GM18870 (cell line): ENCODE measurements around the gene USP36.
A peak's percentile ranks its signal among the peaks of the same experiment; 100 is the strongest.
"Not testable (repeated sequence)": the region's sequence is repeated elsewhere in the genome, so short reads cannot be mapped to it uniquely, and the experiment has no call there.

Experiments
- ATAC-seq: cut with Tn5 transposase; IDR thresholded peaks from one replicate; pipeline ENCODE4 v1.9.1; 2021; ENCODE audit warnings: moderate library complexity; ENCODE audit not compliant: unreplicated experiment

USP36 gene

DNA sequence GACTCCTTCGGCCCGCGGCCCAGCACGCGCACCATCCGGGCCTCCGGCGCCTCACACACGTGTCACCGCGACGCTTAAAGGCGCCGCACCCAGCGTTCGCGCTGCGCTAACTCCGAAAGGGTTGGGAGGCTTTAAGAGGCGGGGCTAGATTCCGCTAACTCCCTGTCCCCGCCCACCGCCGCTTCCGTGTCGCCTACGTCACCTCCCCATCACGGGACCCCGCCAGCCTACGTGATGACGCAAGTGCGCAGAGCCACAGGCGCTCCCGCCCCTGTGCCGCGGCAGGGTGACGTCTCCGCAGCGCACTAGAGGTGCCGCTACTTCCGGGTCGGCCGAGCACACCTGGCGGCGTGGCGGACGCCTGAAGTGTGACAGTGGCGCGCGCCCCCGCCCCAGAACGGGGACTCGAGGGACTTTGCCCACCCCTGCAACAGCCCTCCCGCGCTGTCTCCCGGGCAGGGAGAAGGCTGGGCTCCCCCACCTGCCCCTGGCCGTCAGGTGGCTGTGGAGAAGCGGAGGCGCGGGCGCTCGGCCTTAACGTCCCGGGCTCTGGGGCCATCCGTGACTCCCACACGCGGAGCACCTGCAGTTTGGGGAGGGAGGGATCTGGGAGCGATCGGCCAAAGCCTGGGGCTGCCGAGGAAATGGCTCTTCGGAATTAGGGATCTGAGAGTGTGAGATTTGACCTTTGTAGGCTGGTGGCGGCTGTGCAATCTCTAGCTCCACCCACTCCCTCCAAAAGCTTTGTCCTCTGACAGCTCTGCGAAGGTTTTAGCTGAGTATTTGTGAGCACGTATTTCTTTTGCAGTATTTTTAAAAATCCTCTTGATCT, at the start of gene USP36:
TSS of gene USP36 (minus strand) at position 35 of the 832 bp plus-strand sequence. CDS start 4,451 bp downstream, outside the sequence.
- ATAC-seq = peak; percentile 83

DNA sequence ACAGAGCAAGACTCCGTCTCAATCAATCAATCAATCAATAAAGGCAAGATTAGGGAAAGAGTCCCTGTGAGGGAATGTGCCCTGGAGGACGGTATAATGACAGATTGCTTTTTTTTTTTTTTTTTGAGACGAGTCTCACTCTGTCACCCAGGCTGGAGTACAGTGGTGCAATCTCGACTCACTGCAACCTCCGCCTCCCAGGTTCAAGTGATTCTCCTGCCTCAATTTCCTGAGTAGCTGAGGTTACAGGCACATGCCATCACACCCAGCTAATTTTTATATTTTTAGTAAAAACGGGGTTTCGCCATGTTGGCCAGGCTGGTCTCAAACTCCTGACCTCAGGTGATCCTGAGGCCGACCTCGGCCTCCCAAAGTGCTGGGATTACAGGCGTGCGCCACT, 49.5 kb upstream of the USP36 start:
- not testable (repeated sequence) for ATAC-seq

DNA sequence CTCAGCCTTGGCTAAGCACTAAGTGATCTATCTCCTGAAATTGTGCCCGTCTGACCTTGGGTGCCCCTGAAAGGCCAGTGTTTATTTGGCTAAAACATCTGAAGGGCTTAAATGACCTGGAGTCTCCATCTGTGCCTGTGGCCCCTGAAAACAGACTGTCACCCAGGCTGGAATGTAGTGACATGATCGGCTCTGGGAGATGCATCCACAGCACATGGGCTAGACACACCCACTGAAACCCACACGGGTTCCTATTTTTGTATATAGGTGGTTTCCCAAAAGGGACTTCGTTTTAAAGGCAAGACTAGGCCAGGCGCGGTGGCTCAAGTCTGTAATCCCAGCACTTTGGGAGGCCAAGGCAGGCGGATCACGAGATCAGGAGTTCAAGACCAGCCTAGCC, 48.9 kb upstream of the USP36 start:
- ATAC-seq = no peak

DNA sequence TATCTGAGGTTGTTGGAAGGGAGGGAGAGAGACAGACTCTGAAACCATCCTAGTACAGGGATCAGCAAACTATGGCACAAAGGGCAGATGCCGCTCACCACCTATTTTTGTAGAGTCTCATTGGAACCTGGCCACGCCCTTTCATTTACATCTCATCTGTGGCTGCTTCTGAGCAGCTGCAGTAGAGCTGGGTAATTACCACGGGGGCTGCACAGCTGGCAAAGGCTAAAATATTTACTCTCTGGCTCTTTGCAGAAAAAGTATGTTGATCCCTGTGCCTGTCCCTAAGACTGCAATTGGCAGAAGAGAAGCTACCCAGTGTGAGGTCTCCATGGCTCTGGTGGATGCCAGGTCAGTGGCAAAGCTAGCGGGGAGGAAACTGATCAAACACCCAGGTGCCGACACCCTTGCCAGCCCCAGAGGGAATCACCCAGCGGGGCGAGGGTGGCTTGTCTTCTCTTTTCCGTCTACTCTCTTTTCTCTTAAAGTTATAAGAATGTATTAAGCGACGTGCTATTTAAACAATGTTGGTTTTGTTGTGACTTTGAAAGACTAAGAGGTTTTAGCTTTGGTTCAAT, 48.4 kb upstream of the USP36 start:
- no peak for ATAC-seq

DNA sequence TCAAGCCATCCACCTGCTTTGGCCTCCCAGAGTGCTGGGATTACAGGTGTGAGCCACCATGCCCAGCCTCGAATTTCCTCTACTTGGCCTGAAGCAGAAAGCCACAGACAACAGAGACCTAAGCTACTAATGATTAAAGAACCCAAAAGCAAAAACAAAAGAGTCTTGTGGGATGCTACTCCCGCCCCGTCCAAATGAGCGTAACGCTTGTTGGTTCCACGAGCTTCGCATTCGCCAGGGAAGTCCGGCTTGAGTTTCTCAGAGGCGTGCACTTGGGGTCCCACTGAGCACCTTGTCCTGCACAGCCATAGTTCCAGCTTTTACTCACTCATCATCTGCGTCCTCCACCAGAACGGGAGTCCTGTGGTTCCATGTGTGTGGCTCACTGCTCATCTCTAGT, 46.3 kb upstream of the USP36 start:
- ATAC-seq = no peak

DNA sequence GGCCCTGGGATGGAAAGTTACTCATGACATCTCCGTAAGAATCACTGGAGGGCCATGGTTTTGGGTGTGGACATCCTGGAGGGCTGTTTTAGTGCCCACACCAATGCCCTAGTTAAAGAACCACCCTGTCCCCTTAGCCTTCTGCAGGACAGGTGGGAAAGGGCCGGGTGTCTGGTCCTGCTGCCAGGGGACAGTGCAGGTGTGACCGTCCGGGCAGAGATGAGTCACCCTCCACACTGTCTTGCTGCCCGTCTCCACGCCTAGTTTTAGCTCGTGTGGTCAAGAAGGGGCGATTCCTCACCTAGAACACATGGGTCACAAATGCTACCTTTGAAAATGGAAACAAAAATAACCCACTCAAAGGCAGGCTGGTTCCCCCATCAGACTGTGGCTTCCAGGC, 45.3 kb upstream of the USP36 start:
- no peak for ATAC-seq

DNA sequence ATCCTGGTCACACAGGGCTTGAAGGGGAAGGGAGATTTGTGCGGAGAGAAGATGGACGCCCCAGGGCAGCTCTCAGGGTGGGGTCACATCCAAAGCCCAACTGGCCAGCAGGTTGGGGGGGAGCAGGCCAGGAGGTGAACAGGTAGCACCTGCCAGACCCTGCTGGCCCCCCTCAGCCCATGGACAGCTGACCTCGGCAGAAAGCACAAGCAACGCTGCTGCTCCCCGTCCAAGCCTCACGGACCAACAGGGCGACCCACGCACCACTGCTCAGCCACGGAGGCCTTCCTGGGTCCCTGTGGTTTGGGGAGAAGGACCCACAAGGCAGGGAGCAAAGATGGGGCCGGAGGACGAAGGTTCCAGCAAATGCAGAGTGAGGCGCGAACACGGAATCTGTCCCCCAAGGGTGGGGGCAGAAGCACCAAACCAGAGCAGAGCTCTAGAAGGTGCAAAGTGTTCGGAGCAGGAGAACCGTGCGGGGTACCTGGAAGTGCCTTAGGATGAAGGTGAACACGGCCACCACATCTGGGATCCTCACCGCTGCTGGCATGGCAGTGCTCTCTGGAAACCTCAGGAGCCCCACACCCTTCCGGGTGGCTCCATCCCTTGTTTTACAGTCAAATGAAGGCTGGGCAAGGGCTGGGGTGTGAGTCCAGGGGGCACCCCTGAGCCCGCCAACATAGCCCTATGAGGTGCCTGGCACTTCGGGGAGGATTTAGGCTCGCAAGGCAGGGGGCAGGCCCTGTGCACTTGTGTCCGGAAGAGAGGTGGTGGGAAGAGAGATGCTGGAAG, 44.5 kb upstream of the USP36 start:
- ATAC-seq = no peak

DNA sequence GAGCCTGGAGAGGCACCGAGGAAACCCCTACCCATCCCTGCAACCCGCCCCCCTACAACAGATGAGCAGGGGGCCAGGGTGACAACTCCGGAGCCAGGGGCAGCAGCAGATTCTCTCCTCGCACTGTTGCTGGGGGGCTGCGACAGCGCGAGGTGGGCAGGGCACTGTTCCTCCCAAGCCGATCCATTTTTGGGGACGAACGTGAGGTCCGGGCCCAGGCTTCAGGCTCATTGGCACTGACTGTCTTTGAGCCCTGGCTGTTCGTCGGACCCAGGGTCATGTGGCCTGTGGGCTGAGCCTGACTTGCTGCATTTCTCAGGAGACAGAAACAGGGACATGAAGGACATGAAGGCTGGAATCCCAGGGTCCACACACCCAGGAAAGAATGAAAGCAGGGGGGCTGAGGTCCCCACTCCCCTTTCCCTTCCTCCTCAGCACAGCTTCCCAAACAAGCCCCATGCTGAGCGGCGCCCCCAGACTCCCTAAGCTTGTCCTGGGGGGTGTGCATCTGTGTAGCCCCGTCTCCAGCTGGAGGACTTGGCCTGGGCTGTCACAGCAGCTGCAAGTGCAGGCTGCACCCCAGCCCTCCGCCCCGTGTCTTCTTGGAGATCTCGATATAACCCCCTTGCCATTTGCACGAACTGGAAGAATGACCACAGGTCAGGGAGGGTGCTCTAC, 43.7 kb upstream of the USP36 start:
- ATAC-seq = no peak

DNA sequence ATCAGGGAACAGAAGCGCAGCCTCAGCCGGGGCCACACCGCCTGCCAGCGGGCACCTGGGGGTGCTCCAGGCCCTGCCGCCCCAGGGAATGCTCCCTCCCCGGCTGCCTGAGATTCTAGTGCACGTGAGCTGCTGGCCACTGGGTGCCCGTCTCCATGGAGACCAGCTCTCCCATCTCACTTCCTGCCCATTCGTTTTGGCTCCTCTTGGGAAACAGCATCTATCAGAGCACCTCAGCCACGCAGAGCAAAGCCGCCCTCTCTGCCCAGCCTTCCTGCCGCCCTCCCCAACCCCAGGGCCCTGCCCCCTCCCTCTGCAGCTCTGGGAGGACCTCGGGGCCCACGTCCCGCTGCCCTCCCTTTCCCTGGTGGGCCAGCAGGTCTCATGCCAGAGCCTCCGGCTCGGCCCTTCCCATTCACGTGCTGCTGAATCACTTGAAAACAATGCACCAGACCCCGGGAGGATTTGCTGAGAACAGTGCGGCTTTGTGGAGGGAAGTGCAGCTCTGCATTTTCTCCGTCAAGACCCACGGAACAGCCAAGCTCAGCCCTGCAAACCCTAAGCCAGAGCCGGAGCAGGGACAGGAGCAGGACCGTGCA, 43.0 kb upstream of the USP36 start:
- ATAC-seq = no peak

DNA sequence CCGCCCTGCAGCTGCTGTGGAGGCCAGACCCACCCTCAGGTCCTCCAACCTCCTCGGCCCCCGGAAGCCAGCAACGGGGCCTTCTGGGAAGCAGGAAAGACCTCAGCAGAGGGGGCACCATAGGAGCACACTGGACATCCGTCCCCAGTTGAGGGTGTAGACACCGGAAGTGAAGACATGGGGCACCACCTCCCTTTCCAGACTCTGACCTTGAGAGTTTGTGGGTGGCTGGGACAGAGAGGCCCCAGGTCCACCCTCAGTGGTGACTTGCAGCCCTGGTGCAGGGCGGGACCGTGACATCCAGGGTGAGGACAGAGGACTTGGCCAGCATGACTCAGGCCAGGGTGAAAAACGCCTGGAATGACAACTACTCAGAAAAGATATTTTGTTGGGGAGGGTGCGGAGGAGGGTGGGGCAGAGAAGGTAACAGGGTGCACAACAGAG, 42.5 kb upstream of the USP36 start:
- no peak for ATAC-seq

DNA sequence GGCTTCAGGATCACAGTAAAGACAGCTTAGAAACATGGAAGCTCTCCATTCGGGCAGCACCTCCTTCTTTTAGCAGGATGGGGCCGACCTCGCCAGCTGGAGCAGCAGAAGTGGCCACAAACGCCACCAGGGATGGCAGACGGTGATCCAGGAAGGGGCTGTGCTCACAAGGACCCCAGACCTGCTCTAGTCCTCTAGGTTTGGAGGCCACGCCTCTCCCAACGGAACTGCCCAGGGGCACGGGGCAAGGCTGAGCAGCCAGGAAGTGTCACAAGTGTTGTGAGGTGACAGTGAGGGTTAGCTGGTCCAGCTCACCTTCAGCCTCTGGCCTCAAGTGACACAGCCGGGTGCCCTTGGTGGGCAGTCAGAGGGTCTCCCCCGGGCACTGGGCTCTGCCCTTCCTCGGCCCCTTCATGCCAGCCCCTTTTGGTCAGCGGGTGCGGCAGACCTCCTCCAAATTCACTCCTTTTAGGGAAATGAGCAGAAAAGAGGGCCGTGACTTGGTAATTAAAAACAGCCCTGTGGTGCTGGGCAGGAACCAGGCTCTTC, 42.0 kb upstream of the USP36 start:
- ATAC-seq = no peak

DNA sequence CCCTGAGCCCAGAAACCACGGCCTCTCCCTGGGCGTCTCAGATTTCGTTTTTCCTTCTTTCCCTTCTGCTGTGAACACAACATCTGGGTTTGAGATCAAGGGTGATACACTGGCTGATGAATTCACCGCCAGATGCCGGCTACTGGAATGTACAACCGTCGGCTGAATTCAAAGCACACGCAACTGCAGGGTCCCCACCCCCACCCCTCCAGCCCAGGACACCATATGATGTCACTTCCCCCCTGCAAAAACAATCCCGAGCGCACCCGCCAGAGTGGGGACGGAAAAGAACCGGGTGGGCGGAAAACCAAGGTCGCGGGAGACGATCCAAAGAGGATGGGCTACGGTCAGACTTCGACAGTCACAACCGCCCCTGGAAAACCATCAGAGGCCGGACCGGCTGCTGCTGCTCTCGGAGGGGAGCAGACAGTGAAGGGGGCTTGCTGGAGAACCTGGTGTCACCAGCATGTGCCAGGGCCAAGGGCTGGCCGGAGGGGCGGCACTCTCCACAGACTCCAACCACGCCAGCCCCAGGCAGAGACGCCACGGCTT, 39.1 kb upstream of the USP36 start:
- no peak for ATAC-seq

DNA sequence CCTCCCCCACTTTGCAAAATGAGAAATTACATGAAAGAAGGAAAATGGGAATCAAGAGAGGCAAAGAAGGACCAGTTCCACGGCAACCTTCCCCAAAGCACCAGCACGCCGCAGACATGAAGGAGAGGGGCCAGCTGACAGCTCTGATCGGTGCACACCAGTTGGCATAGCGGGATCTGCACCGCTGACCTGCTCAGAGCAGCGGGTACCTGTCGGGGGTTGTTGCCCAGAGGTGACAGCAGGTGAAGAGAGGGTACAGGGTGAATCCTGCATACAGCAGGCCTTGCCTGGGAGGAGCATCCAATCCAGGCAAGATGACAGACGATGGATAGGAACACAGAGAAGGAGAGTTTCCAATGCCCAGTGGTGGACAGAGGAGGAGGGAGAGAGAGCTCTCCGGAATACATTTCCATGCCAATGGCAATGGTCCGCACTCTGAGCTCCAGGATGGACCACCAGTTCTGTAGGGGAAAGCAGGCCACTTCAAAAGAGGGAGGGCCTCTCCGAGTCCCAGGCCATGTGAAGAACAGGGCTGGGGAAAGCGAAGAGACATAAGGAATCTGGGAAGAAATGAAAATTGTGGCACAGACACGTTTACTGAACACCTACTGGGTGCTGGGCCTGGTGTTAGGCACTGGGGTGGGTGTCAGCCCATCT, 38.4 kb upstream of the USP36 start:
- ATAC-seq = no peak

DNA sequence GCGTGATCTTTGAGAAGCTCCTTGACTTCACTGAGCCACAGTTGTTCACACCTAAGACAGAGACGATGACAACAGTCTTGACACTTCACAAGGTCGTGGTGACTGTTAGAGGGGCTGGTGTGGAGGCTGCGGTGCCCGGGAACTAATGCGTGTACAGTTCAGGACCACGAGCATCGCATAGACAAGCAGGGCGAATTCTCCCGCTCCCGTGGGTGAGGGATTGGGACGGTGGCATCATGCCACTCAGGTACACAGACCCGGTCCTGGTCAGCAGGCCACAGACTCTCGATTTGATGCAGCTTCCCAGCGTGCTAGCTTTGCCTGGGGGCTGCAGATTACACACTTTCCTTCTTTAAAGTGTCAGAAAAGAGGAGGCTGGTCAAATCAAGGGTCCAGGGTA, 37.6 kb upstream of the USP36 start:
- no peak for ATAC-seq

DNA sequence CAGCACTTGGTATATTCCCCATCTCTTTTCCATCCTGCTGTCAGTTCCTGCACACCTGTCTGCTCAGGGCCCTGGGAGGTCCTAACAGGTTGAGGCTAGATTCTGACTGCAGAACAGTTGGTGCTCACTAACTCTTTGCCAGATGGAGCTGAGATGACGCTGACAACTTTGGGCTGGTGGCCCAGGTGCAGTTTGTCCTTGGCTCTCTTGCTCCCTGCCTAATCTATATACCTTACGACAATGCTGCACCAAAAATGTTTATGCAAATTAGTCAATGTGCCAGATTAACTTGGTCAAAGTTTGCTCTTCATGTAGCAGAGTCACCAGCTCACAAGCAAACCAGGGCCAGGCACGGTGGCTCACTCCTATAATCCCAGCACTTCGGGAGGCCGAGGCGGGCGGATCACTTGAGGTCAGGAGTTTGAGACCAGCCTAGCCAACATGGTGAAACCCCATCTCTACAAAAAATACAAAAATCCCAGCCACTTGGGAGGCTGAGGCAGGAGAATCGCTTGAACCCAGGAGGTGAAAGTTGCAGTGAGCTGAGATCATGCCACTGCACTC, 36.4 kb upstream of the USP36 start:
- ATAC-seq = not testable (repeated sequence)

DNA sequence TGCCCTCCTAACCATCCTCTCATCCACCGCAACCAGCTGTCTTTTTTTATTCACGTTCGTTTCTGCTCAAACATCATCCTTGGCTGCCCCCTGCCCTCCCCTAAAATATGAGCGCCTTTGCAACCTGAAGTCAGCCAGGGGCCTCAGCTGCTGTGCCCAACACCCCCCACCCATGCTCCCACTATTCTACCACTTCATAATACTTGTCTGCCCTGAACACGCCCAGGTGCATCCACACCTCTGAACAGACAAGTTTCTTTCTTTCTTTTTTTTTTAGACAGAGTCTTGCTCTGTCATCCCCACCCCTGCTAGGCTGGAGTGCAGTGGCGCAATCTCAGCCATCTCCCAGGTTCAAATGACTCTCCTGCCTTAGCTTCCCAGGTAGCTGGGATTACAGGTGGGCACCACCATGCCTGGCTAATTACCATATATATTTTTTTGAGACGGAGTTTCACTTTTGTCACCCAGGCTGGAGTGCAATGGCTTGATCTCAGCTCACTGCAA, 35.5 kb upstream of the USP36 start:
- ATAC-seq = no peak

DNA sequence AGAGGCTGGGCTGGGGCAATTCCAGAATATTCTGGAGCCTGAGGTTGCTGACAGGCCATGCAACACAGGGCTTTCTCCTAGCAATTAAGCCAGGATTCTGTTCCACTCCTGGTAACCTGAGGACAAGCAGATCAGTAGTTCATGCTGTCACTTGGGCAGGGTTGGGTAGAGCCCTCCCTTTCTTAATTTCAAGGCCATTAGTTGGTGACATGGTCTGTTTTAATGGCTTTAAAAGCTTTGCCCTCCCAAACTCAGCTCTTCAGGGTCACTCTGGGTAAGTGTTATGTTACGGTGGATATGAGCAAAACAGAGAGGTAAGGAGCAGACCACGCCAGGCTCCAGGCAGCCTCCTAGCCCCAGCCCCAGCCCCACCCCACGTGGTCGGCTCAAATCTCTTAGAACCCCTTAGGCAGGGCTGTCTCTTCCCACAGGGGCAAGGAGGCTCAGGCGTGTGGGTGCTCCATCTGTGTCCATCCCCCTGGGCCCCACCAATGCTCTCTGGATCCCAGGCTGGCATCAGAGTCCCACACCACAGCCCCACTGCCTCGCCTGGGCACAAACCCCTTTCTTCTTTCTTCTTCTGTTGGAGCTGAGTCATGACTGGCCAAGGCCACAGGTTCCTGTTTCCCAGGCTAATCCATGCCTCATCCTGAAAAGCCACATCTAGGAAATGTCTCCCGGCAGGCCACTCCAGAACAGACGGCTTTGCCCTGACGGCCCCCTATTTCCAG, 34.9 kb upstream of the USP36 start:
- no peak for ATAC-seq

DNA sequence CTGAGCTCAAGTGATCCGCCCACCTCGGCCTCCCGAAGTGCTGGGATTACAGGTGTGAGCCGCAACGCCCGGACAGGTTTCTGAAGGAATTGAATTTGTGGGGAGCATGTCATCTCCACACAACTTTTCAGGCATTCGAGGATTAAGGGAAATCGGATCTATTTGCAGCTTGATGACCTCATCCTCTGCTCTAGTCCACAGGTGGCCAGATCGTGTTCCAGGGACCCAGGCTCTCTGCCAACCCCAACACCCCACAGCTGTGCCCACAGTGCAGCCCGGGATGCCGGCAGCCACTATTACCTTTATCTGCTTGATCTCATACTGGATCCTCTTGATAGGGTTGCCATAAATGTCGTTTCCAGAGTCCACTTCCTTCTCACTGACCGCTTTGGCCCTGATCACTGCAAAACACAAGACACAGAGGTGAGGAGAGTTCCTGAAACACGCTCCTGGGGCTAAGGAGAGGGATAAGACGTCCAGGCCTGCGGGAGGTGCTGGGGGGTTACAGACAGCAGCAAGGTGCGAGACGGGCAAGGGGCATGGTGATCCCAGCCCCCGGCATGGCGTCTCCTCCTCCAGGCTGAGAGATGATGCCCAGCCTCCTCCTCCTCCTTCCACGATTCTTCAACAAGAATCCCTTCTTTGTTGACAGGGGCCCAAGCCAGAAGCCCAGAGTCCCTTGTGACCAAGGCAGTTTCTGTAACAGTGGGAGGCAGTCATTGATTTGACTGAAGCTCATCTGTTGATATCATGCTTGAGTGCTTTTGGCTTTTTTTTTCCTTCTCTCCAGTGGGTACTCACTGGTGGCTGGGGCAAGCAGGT, 33.1 kb upstream of the USP36 start:
- ATAC-seq = no peak
